HepG2 (cell line): ENCODE data around the gene LCN2. TPM values are rescaled to one million over a fixed set of nuclear protein-coding genes. Genes with fewer than 3 reads are reported as not detected.
A peak's percentile ranks its signal among the peaks of the same experiment; 100 is the strongest.

Experiments
- ATAC-seq: fragments of 200-7000 bp; cut with Tn5 transposase; 3 replicates; pipeline ENCODE4 v1.9.1; 2020; ENCODE audit warnings: mild to moderate bottlenecking, moderate library complexity
- BruUV-seq: library from RNA; stranded (reverse); fragments of 400-500 nt; replicated peaks from 2 replicates; lab custom pipeline; 2021; lab: Mats Ljungman, UMichigan
- CTCF ChIA-PET: fragments of 300-600 bp; formaldehyde crosslinking; extraction: SDS; loops from one replicate; lab custom pipeline; 2021; ENCODE audit warnings: low total read pairs, inconsistent platforms, low intra/inter-chr PET ratio; lab: Yijun Ruan, JAX
- POLR2A ChIA-PET: fragments of 350-600 bp; sonication (Branson Sonifier 250); formaldehyde crosslinking; loops from one replicate; lab custom pipeline; 2020; ENCODE audit warnings: antibody characterized with exemption, inconsistent platforms; lab: Yijun Ruan, JAX
- DNase-seq: peaks from one replicate; pipeline ENCODE4 v3.0.0-alpha.2; 2015; ENCODE audit warnings: low spot score
- FAIRE-seq: peaks from 3 replicates; lab custom pipeline; 2011; peaks lifted over from hg19 to GRCh38; lab: Jason Lieb, UNC
- H2AFZ ChIP-seq: one replicate; pipeline ENCODE4 v1.6.1; 2011; ENCODE audit warnings: low read length, inconsistent platforms
- H3K27ac ChIP-seq: fragments of 300-600 bp; 3 replicates; pipeline ENCODE4 v1.8.0; 2011; ENCODE audit warnings: mixed run types, mild to moderate bottlenecking, mixed read lengths, low read length, inconsistent platforms; ENCODE audit not compliant: insufficient read depth; ENCODE audit errors: extremely low read length
- H3K27me3 ChIP-seq, 2 experiments: fragments of 200-600 bp in 1 of 2; 2 replicates in 1 of 2; 3 replicates in 1 of 2; pipeline versions ENCODE4 v1.6.0 to v1.8.0; 2011; ENCODE audit warnings: low read length in 2 of 2, mild to moderate bottlenecking in 2 of 2, moderate library complexity in 2 of 2, inconsistent platforms in 1 of 2; ENCODE audit not compliant: insufficient read depth in 2 of 2, control insufficient read depth in 1 of 2
- H3K36me3 ChIP-seq, 2 experiments: fragments of 200-600 bp in 1 of 2; replicated peaks in 1 of 2; 2 replicates in 1 of 2; 3 replicates in 1 of 2; pipeline versions ENCODE4 v1.5.1 to v1.8.0; 2011; ENCODE audit warnings: low read length in 2 of 2, inconsistent platforms in 1 of 2; ENCODE audit not compliant: insufficient read depth in 2 of 2, control insufficient read depth in 1 of 2
- H3K4me1 ChIP-seq: 2 replicates; pipeline ENCODE4 v1.5.1; 2012; ENCODE audit warnings: low read length, inconsistent platforms; ENCODE audit not compliant: insufficient read depth
- H3K4me2 ChIP-seq: 2 replicates; pipeline ENCODE4 v1.6.0; 2011; ENCODE audit warnings: low read depth, low read length, inconsistent platforms
- H3K4me3 ChIP-seq, 3 experiments: fragments of 200-600 bp in 1 of 3; sonication (generic), shearing (Covaris generic) in 1 of 3; replicated peaks in 1 of 3; 2 replicates each; pipeline ENCODE4 v1.5.1; 2011 to 2016; ENCODE audit warnings: low read length in 3 of 3, inconsistent platforms in 2 of 3, low read depth in 2 of 3, mild to moderate bottlenecking in 2 of 3, control low read depth in 1 of 3, mixed read lengths in 1 of 3; ENCODE audit not compliant: insufficient read depth in 1 of 3
- H3K79me2 ChIP-seq: one replicate; pipeline ENCODE4 v1.6.1; 2011; ENCODE audit warnings: low read length, inconsistent platforms; ENCODE audit not compliant: insufficient read depth
- H3K9ac ChIP-seq: 2 replicates; pipeline ENCODE4 v1.6.0; 2011; ENCODE audit warnings: mild to moderate bottlenecking, low read depth, low read length, inconsistent platforms; ENCODE audit not compliant: insufficient read depth
- H3K9me3 ChIP-seq: 2 replicates; pipeline ENCODE4 v1.5.1; 2012; ENCODE audit warnings: mild to moderate bottlenecking, low read length
- H4K20me1 ChIP-seq: 2 replicates; pipeline ENCODE4 v1.6.0; 2011; ENCODE audit warnings: inconsistent platforms, mild to moderate bottlenecking, low read length, moderate library complexity; ENCODE audit not compliant: insufficient read depth
- ATAD3A ChIP-seq: sonication (generic); formaldehyde crosslinking; IDR thresholded peaks from 2 replicates; pipeline ENCODE4 v1.4.0; 2020; ENCODE audit warnings: missing genetic modification reagents
- CBX5 ChIP-seq: sonication (generic); formaldehyde crosslinking; IDR thresholded peaks from 2 replicates; pipeline ENCODE4 v1.4.0; 2020; ENCODE audit warnings: missing genetic modification reagents, borderline replicate concordance
- FOSL1 ChIP-seq: sonication (generic); formaldehyde crosslinking; IDR thresholded peaks from 2 replicates; pipeline ENCODE4 v1.9.0; 2021; ENCODE audit warnings: missing genetic modification reagents, borderline replicate concordance
- HNRNPL ChIP-seq: fragments of 200-400 bp; formaldehyde crosslinking; IDR thresholded peaks from 2 replicates; pipeline ENCODE4 v1.6.1; 2017; ENCODE audit warnings: mild to moderate bottlenecking, low read depth, low read length
- MBNL3 ChIP-seq: fragments of 250-450 bp; sonication (Bioruptor Pico); conservative IDR thresholded peaks from 2 replicates; pipeline ENCODE4 v1.8.0; 2022; ENCODE audit warnings: mild to moderate bottlenecking, inconsistent platforms
- RCOR2 ChIP-seq: IDR thresholded peaks from 2 replicates; pipeline ENCODE4 v1.6.1; 2016; ENCODE audit warnings: missing biosample characterization, missing genetic modification reagents
- RFX3 ChIP-seq: IDR thresholded peaks from 2 replicates; pipeline ENCODE4 v1.6.1; 2016; ENCODE audit warnings: missing biosample characterization, missing genetic modification reagents
- SNRNP70 ChIP-seq: fragments of 200-400 bp; formaldehyde crosslinking; IDR thresholded peaks from 2 replicates; pipeline ENCODE4 v1.6.1; 2017; ENCODE audit warnings: mild to moderate bottlenecking, low read depth, low read length, moderate library complexity
- SRF ChIP-seq: IDR thresholded peaks from 2 replicates; pipeline ENCODE4 v1.6.1; 2011; ENCODE audit warnings: mild to moderate bottlenecking, low read depth, low read length, moderate library complexity
- SUZ12 ChIP-seq: fragments of 150-350 bp; IDR thresholded peaks from 2 replicates; pipeline ENCODE4 v1.6.1; 2014; ENCODE audit warnings: low read depth, low read length
- ZNF234 ChIP-seq: sonication (generic); formaldehyde crosslinking; conservative IDR thresholded peaks from 2 replicates; pipeline ENCODE4 v1.5.1; 2020; ENCODE audit warnings: mild to moderate bottlenecking, missing genetic modification reagents
- WGBS: methylation state at CpG from one replicate; pipeline ENCODE4 v1.1.6; 2017; ENCODE audit warnings: low lambda C conversion rate; 5-methylcytosine and 5-hydroxymethylcytosine counted together
- in situ Hi-C: cut with HindIII; loops from 2 replicates; pipeline ENCODE4 v1.10.0; 2017; ENCODE audit warnings: low pct_unique_long_range_greater_than_20kb; ENCODE audit not compliant: extremely low pct_ligation_motif_present
- intact Hi-C: fragments of 100-400 bp; cut with micrococcal nuclease; formaldehyde crosslinking; loops from one replicate; pipeline ENCODE4 v1.10.0; 2022; ENCODE audit not compliant: unreplicated experiment
- polyA plus RNA-seq, 8 experiments: library from polyadenylated mRNA; depleted of rRNA in 3 of 8; stranded (reverse) in 7 of 8; unstranded in 1 of 8; fragments of >200 nt; fragmentation: Illumina TruSeq in 4 of 8; extraction: Trizol in 4 of 8; gene quantifications; 2 replicates each; pipeline versions ENCODE4 v1.2.1 to v1.2.3, GENCODE V29; 2011 to 2016; ENCODE audit warnings: low read depth in 4 of 8, missing spikeins in 1 of 8, mixed read lengths in 1 of 8; ENCODE audit not compliant: insufficient read depth in 1 of 8
- total RNA-seq, 5 experiments: library from RNA; depleted of rRNA; stranded (reverse); fragments of >200 nt; fragmentation: Illumina TruSeq; extraction: Trizol; gene quantifications; 2 replicates each; pipeline ENCODE4 v1.2.3, GENCODE V29; 2016; ENCODE audit warnings: low read depth in 1 of 5
- TF ChIP-seq, protein P1 (sequence below): sonication (generic); formaldehyde crosslinking; IDR thresholded peaks from 2 replicates; pipeline ENCODE4 v1.5.1; 2020; ENCODE audit warnings: missing genetic modification reagents, mild to moderate bottlenecking, borderline replicate concordance
- TF ChIP-seq, protein P2 (sequence below): sonication (generic); formaldehyde crosslinking; IDR thresholded peaks from 2 replicates; pipeline ENCODE4 v1.4.0; 2020; ENCODE audit warnings: missing genetic modification reagents

The LCN2 gene
- total and polyA plus RNA-seq, 2 of the 13 experiments (the other 11 are each of a cell fraction or from before 2014, with no cell fraction given) = 0.38 to 1.4 TPM

DNA sequence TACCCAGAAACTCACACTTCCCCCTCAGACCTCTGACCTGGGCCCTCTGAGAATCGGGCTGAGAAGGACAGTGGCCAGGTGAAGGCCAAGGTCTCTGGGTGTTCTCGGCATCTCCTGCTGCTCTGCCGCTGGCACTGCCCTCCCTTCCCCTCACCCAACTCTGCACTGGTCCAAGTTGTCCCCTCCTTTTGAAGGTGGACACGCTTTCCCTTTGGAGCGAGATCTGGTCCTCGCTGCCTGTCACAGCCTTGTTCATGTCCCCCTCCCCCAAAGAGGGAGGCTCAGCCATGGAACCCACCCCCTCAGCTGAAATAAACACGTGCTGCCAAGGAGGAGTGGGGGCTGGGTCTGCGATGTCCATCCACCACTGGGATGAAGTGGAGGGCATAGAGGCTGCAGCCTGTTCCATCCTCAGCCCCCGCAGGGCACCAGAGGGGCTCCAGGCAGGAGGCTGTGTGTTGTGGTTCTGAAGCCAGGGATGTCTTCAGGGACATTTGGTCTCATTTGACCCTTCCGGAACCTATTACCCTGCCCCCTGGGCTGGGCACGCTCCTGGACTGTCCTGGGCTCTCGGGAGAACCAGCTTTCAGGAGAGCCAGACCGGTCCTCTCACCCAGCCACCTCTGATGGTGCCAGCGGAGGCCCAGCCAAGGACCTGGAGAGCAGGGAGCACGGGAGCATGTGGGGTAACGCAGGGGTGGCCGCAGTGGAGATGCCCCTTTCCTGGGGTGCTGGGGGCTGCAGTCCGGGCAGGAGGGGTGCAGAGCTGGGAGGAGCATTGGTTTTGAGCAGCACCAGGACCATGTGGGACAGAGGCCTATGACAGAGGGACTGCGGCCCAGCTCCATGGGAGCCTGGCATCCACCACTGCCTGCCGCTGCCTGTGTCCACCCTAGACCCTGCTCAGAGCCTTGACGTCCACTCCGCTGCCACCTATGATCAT, 4.7 kb upstream of the LCN2 start:
- Histone ChIP-seq H3K9me3 (no peaks in the 10 kb centered on the region), H3K9ac (no peak overlapping the region), H3K4me2 (peak overlapping the region; percentile 49; the same call in 1 of the 2 replicates), H3K4me1 (peaks cover 58% of the 10 kb centered on the region), H3K4me3 (peak overlapping the region in 1 of 3 experiments; percentile 25; a peak in 1 of 6 replicates), H3K36me3 (no peaks in the 10 kb centered on the region), H4K20me1 (no peaks in the 10 kb centered on the region), H2AFZ (no peak overlapping the region), H3K27ac (no peak overlapping the region), H3K27me3 (peaks cover 2 to 25% of the 10 kb centered on the region in 2 experiments; a peak in 4 of 5 replicates), H3K79me2 (no peaks in the 10 kb centered on the region)
- 37% methylated on average over 10 of the region's 22 CpGs for WGBS
- FAIRE-seq (no peak), DNase-seq (no peak), ATAC-seq (no peak)
- ChIA-PET CTCF (interaction anchor here (1.3 kb wide), 1 partner anchor 27 kb away, joined by 4 read pairs; no protein-coding TSS in a partner anchor), POLR2A (interaction anchor here (3.1 kb wide), 1 partner anchor 15 kb away, joined by 16 read pairs; the partner anchor contains the start of gene BBLN)
- TF ChIP-seq, protein P1, sequence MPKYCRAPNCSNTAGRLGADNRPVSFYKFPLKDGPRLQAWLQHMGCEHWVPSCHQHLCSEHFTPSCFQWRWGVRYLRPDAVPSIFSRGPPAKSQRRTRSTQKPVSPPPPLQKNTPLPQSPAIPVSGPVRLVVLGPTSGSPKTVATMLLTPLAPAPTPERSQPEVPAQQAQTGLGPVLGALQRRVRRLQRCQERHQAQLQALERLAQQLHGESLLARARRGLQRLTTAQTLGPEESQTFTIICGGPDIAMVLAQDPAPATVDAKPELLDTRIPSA (CRISPR knock-in tag) = no peak
- peak; percentile 9; the same call in 1 of the 2 replicates for TF ChIP-seq HNRNPL
- in situ Hi-C loops (no loop called here), intact Hi-C loops (no loop called here)
- no TSS peak for BruUV-seq

DNA sequence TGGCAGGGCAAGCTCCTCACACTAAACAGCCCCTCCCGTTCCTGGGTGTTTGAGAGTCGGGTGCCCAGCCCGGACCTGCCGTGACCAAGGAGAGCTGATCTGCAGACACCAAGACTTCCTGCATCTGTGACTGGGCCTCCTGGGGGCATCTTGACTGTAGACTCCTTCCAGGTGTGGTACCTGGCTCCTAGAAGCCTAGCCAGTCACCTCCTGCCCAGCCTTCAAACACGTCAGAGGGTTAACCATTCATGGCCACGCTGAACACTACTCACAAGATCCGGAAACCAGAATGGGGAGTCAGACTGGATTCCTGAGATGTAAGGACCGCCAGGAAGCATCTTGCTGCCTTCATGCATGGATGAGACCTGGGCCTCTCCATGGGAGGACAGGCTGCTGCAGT, 3.7 kb upstream of the LCN2 start:
- peaks cover 64% of the 10 kb centered on the region for H3K4me1 ChIP-seq
- H3K27me3 ChIP-seq = peaks cover 3 to 25% of the 10 kb centered on the region in 2 experiments; a peak in 4 of 5 replicates
- H3K27ac ChIP-seq = no peak overlapping the region
- DNase-seq (no peak), FAIRE-seq (no peak), ATAC-seq (no peak)
- no peak overlapping the region for H3K9ac ChIP-seq
- no peak overlapping the region for H3K4me2 ChIP-seq
- in situ Hi-C loops (no loop called here), intact Hi-C loops (no loop called here)
- ChIA-PET POLR2A (interaction anchor here (3.1 kb wide), 1 partner anchor 14 kb away, joined by 16 read pairs; the partner anchor contains the start of gene BBLN), CTCF (no interaction called here)
- no peaks in the 10 kb centered on the region for H3K36me3 ChIP-seq
- no peaks in the 10 kb centered on the region for H3K9me3 ChIP-seq
- no peak overlapping the region for H3K4me3 ChIP-seq
- H3K79me2 ChIP-seq = no peaks in the 10 kb centered on the region
- H2AFZ ChIP-seq = no peak overlapping the region
- H4K20me1 ChIP-seq = no peaks in the 10 kb centered on the region
- no TSS peak for BruUV-seq
- TF ChIP-seq, protein P2, sequence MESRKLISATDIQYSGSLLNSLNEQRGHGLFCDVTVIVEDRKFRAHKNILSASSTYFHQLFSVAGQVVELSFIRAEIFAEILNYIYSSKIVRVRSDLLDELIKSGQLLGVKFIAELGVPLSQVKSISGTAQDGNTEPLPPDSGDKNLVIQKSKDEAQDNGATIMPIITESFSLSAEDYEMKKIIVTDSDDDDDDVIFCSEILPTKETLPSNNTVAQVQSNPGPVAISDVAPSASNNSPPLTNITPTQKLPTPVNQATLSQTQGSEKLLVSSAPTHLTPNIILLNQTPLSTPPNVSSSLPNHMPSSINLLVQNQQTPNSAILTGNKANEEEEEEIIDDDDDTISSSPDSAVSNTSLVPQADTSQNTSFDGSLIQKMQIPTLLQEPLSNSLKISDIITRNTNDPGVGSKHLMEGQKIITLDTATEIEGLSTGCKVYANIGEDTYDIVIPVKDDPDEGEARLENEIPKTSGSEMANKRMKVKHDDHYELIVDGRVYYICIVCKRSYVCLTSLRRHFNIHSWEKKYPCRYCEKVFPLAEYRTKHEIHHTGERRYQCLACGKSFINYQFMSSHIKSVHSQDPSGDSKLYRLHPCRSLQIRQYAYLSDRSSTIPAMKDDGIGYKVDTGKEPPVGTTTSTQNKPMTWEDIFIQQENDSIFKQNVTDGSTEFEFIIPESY (CRISPR knock-in tag) = no peak
- TF ChIP-seq SRF (no peak), ATAD3A (CRISPR knock-in tag) (no peak), RCOR2 (CRISPR knock-in tag) (no peak), FOSL1 (CRISPR knock-in tag) (no peak), MBNL3 (no peak), CBX5 (CRISPR knock-in tag) (no peak), SNRNP70 (no peak), ZNF234 (CRISPR knock-in tag) (no peak), RFX3 (CRISPR knock-in tag) (no peak), SUZ12 (no peak)
- WGBS = no CpG with 5 or more reads among the region's 8 CpGs
